ENCODE measurements around the gene NDUFC1.
"Not testable (repeated sequence)": the region's sequence is repeated elsewhere in the genome, so short reads cannot be mapped to it uniquely, and the experiment has no call there.

Gene NDUFC1

GRCh38 chr4:139301821-139302611, at the start of gene NDUFC1:
Gene NDUFC1, minus strand, starts transcription at chr4:139302477. Its CDS starts 6,679 bp downstream, at chr4:139295798.
- peak; percentile 79 for DNase-seq

GRCh38 chr4:139337612-139338011, 35.3 kb upstream of the NDUFC1 start:
- DNase-seq, result no peak

GRCh38 chr4:139333046-139333445, 30.8 kb upstream of the NDUFC1 start:
- DNase-seq, result no peak

- no peak for DNase-seq
These were observed 28.9 kb upstream of the NDUFC1 start for GRCh38 chr4:139331185-139331584.

- no peak for DNase-seq
These were observed 28.0 kb upstream of the NDUFC1 start for GRCh38 chr4:139330283-139330682.

GRCh38 chr4:139329665-139330200, 27.5 kb upstream of the NDUFC1 start:
- DNase-seq, result no peak

GRCh38 chr4:139324620-139325019, 22.3 kb upstream of the NDUFC1 start:
- no peak for DNase-seq

GRCh38 chr4:139322541-139322940, 20.3 kb upstream of the NDUFC1 start:
- not testable (repeated sequence) for DNase-seq

GRCh38 chr4:139322070-139322469, 19.8 kb upstream of the NDUFC1 start:
- not testable (repeated sequence) for DNase-seq

GRCh38 chr4:139319571-139319970, 17.3 kb upstream of the NDUFC1 start:
- no peak for DNase-seq

GRCh38 chr4:139317635-139318034, 15.4 kb upstream of the NDUFC1 start:
- DNase-seq, result no peak

GRCh38 chr4:139316733-139317132, 14.5 kb upstream of the NDUFC1 start:
- no peak for DNase-seq

- no peak for DNase-seq
These were observed 13.0 kb upstream of the NDUFC1 start for GRCh38 chr4:139315221-139315675.

GRCh38 chr4:139314047-139314800, 11.9 kb upstream of the NDUFC1 start:
- no peak for DNase-seq

- not testable (repeated sequence) for DNase-seq
These were observed 11.1 kb upstream of the NDUFC1 start for GRCh38 chr4:139313414-139313813.

- no peak for DNase-seq
These were observed 10.5 kb upstream of the NDUFC1 start for GRCh38 chr4:139312552-139313332.

GRCh38 chr4:139311909-139312308, 9.6 kb upstream of the NDUFC1 start:
- DNase-seq, result no peak

- DNase-seq, result no peak
These were observed 2.6 kb upstream of the NDUFC1 start for GRCh38 chr4:139304920-139305319.

GRCh38 chr4:139301113-139301820, 1.0 kb downstream of the NDUFC1 start, which contains the start of gene NAA15:
Gene NAA15, plus strand, starts transcription at chr4:139301505. Its CDS starts 273 bp downstream, at chr4:139301778.
- DNase-seq, result peak; percentile 97

GRCh38 chr4:139300431-139301112, 1.7 kb downstream of the NDUFC1 start:
- no peak for DNase-seq

- no peak for DNase-seq
These were observed 2.7 kb downstream of the NDUFC1 start for GRCh38 chr4:139299536-139299935.

Data from activated CD8-positive, alpha-beta memory T cell treated with anti-CD3 and anti-CD28 coated beads, Interleukin-2, amount 50 U/mL, for 48 hours (primary cell).